Smooth muscle cell of the brain vasculature (primary cell): ENCODE measurements around the gene MAD1L1.
"Not testable (repeated sequence)": the region's sequence is repeated elsewhere in the genome, so short reads cannot be mapped to it uniquely, and the experiment has no call there.

Source experiments
- DNase-seq: peaks from one replicate; pipeline ENCODE4 v3.0.0-alpha.2; 2012; ENCODE audit warnings: low read depth, low spot score

The MAD1L1 gene

GRCh38 chr7:1844336-1844950 is 388.3 kb downstream of the MAD1L1 start:
- DNase-seq: no peak

- DNase-seq: no peak
Measured at GRCh38 chr7:1843921-1844335, 388.8 kb downstream of the MAD1L1 start.

- no peak for DNase-seq
Measured at GRCh38 chr7:1843271-1843861, 389.4 kb downstream of the MAD1L1 start.

- no peak for DNase-seq
Measured at GRCh38 chr7:1842321-1843221, 390.2 kb downstream of the MAD1L1 start.

- DNase-seq: not testable (repeated sequence)
Measured at GRCh38 chr7:1841286-1842021, 391.3 kb downstream of the MAD1L1 start.

GRCh38 chr7:1840744-1841143 is 392.0 kb downstream of the MAD1L1 start:
- DNase-seq: not testable (repeated sequence)

GRCh38 chr7:1839701-1840100 is 393.0 kb downstream of the MAD1L1 start:
- no peak for DNase-seq

- not testable (repeated sequence) for DNase-seq
Measured at GRCh38 chr7:1838911-1839531, 393.7 kb downstream of the MAD1L1 start.

- not testable (repeated sequence) for DNase-seq
Measured at GRCh38 chr7:1838544-1838872, 394.2 kb downstream of the MAD1L1 start.

GRCh38 chr7:1837696-1838543 is 394.8 kb downstream of the MAD1L1 start:
- not testable (repeated sequence) for DNase-seq

GRCh38 chr7:1831933-1832535 is 400.7 kb downstream of the MAD1L1 start:
- not testable (repeated sequence) for DNase-seq

GRCh38 chr7:1831471-1831870 is 401.3 kb downstream of the MAD1L1 start:
- not testable (repeated sequence) for DNase-seq

GRCh38 chr7:1829668-1830067 is 403.1 kb downstream of the MAD1L1 start:
- DNase-seq: not testable (repeated sequence)

GRCh38 chr7:1829111-1829510 is 403.6 kb downstream of the MAD1L1 start:
- DNase-seq: no peak

- not testable (repeated sequence) for DNase-seq
Measured at GRCh38 chr7:1828170-1828569, 404.6 kb downstream of the MAD1L1 start.

GRCh38 chr7:1827521-1827981 is 405.2 kb downstream of the MAD1L1 start:
- DNase-seq: not testable (repeated sequence)

- DNase-seq: not testable (repeated sequence)
Measured at GRCh38 chr7:1826931-1827330, 405.8 kb downstream of the MAD1L1 start.

GRCh38 chr7:1825897-1826741 is 406.6 kb downstream of the MAD1L1 start:
- no peak for DNase-seq

GRCh38 chr7:1825647-1825896 is 407.2 kb downstream of the MAD1L1 start:
- not testable (repeated sequence) for DNase-seq
